ENCODE measurements around the gene PTPRA. TPM values are rescaled to one million over a fixed set of nuclear protein-coding genes. Genes with fewer than 3 reads are reported as not detected.

PTPRA gene
- total and polyA plus RNA-seq, 2 of the 13 experiments (the other 11 are each of a cell fraction or from before 2014, with no cell fraction given) = 47.2 to 127 TPM

GRCh38 chr20:2873010-2873746 is at the start of gene PTPRA (continued):
- TF ChIP-seq ZNF280D (CRISPR knock-in tag; IDR thresholded peaks at IDR 0.05) (peak; percentile 91), ZNF3 (CRISPR knock-in tag; IDR thresholded peaks at IDR 0.05) (0 out of 2 replicates have a peak, but pooled peaks have one; percentile 38), ARID4A (CRISPR knock-in tag; IDR thresholded peaks at IDR 0.05; ENCODE audit: borderline replicate concordance) (peak; percentile 88; the same call in 1 of the 2 replicates), ZNF629 (CRISPR knock-in tag; conservative IDR thresholded peaks at IDR 0.05) (peak; percentile 99), ZNF746 (CRISPR knock-in tag; IDR thresholded peaks at IDR 0.05) (no peak; the same call in none of the 2 replicates), ZGPAT (CRISPR knock-in tag; IDR thresholded peaks at IDR 0.05) (peak; percentile 90), MLXIP (CRISPR knock-in tag; IDR thresholded peaks at IDR 0.05; ENCODE audit: borderline replicate concordance) (no peak), ZBTB8A (CRISPR knock-in tag; IDR thresholded peaks at IDR 0.05; ENCODE audit: borderline replicate concordance, low read depth) (peak; percentile 53; the same call in 1 of the 2 replicates), ZSCAN21 (CRISPR knock-in tag; IDR thresholded peaks at IDR 0.05; ENCODE audit: borderline replicate concordance) (peak; percentile 70; the same call in 1 of the 2 replicates), ZNF556 (CRISPR knock-in tag; IDR thresholded peaks at IDR 0.05; ENCODE audit: borderline replicate concordance) (peak; percentile 97), KLF13 (CRISPR knock-in tag; IDR thresholded peaks at IDR 0.05) (peak; percentile 70; the same call in 1 of the 2 replicates), ELF4 (CRISPR knock-in tag; IDR thresholded peaks at IDR 0.05; ENCODE audit: borderline replicate concordance) (no peak), CAMTA2 (CRISPR knock-in tag; IDR thresholded peaks at IDR 0.05; ENCODE audit: borderline replicate concordance) (no peak), TBP (CRISPR knock-in tag; IDR thresholded peaks at IDR 0.05) (no peak), ZNF678 (CRISPR knock-in tag; IDR thresholded peaks at IDR 0.05) (peak; percentile 63; the same call in 1 of the 2 replicates)
